OCI-LY7 (cell line): ENCODE measurements around the gene AWAT1. TPM values are rescaled to one million over a fixed set of nuclear protein-coding genes. Genes with fewer than 3 reads are reported as not detected.
"Not testable (repeated sequence)": the region's sequence is repeated elsewhere in the genome, so short reads cannot be mapped to it uniquely, and the experiment has no call there.

Experiments
- BruUV-seq: library from RNA; stranded (reverse); fragments of 400-500 nt; replicated peaks from 2 replicates; lab custom pipeline; 2021; lab: Mats Ljungman, UMichigan
- CTCF ChIA-PET: fragments of 300-600 bp; sonication (Branson Sonifier 250); formaldehyde crosslinking; loops from one replicate; lab custom pipeline; 2022; ENCODE audit warnings: antibody characterized with exemption; ENCODE audit not compliant: unreplicated experiment; lab: Charles Lee
- POLR2A ChIA-PET: fragments of 300-600 bp; sonication (Branson Sonifier 250); formaldehyde crosslinking; loops from one replicate; lab custom pipeline; 2022; ENCODE audit warnings: antibody characterized with exemption; lab: Charles Lee
- DNase-seq: peaks from one replicate; pipeline ENCODE4 v3.0.0-alpha.2; 2015; ENCODE audit warnings: low spot score
- H2AFZ ChIP-seq: fragments of 200-600 bp; sonication (generic), shearing (Covaris generic); 2 replicates; pipeline ENCODE4 v1.6.1; 2014; ENCODE audit warnings: mild to moderate bottlenecking, antibody characterized with exemption, low read length, moderate library complexity
- H3K27ac ChIP-seq: fragments of 200-600 bp; sonication (generic); 2 replicates; pipeline ENCODE4 v1.5.1; 2014; ENCODE audit warnings: mixed run types, low read depth, mild to moderate bottlenecking, moderate library complexity, low read length, inconsistent platforms; ENCODE audit not compliant: poor library complexity, severe bottlenecking
- H3K36me3 ChIP-seq: fragments of 200-600 bp; sonication (generic); 2 replicates; pipeline ENCODE4 v1.6.1; 2014; ENCODE audit warnings: mild to moderate bottlenecking, antibody characterized with exemption, low read length, moderate library complexity, mixed read lengths; ENCODE audit not compliant: insufficient read depth
- H3K4me1 ChIP-seq: fragments of 200-600 bp; sonication (generic); 2 replicates; pipeline ENCODE4 v1.5.1; 2014; ENCODE audit warnings: mild to moderate bottlenecking, low read length; ENCODE audit not compliant: insufficient read depth, poor library complexity, severe bottlenecking
- H3K4me2 ChIP-seq: fragments of 200-600 bp; sonication (generic); 2 replicates; pipeline ENCODE4 v1.6.1; 2014; ENCODE audit warnings: mild to moderate bottlenecking, low read length
- H3K4me3 ChIP-seq: fragments of 200-600 bp; sonication (generic); 2 replicates; pipeline ENCODE4 v1.5.1; 2014; ENCODE audit warnings: mild to moderate bottlenecking, low read depth, low read length; ENCODE audit not compliant: poor library complexity, severe bottlenecking
- H3K79me2 ChIP-seq: fragments of 200-600 bp; sonication (generic); 2 replicates; pipeline ENCODE4 v1.6.1; 2016; ENCODE audit warnings: low read depth, mild to moderate bottlenecking, low read length, moderate library complexity, mixed read lengths; ENCODE audit not compliant: insufficient read depth
- H3K9me2 ChIP-seq: fragments of 200-600 bp; sonication (generic); 2 replicates; pipeline ENCODE4 v1.6.1; 2016; ENCODE audit warnings: mild to moderate bottlenecking, low read length, mixed read lengths; ENCODE audit not compliant: insufficient read depth
- H3K9me3 ChIP-seq: fragments of 200-600 bp; sonication (generic); 2 replicates; pipeline ENCODE4 v1.6.1; 2014; ENCODE audit warnings: mild to moderate bottlenecking, mixed run types, low read length, mixed read lengths
- H4K20me1 ChIP-seq: fragments of 200-600 bp; sonication (generic); 2 replicates; pipeline ENCODE4 v1.6.1; 2014; ENCODE audit warnings: mild to moderate bottlenecking, antibody characterized with exemption, low read length, moderate library complexity, mixed read lengths; ENCODE audit not compliant: insufficient read depth
- CTCF ChIP-seq: fragments of 200-600 bp; sonication (generic); conservative IDR thresholded peaks from 2 replicates; pipeline ENCODE4 v1.5.1; 2014; ENCODE audit warnings: mild to moderate bottlenecking, antibody characterized with exemption, low read length, moderate library complexity, mixed read lengths
- EZH2phosphoT487 ChIP-seq: fragments of 200-600 bp; sonication (generic); IDR thresholded peaks from 2 replicates; pipeline ENCODE4 v1.6.1; 2018; ENCODE audit warnings: low read depth, borderline replicate concordance, mild to moderate bottlenecking, mixed run types, antibody characterized with exemption, low read length, moderate library complexity, mixed read lengths
- intact Hi-C: fragments of 100-400 bp; cut with micrococcal nuclease; formaldehyde crosslinking; loops from one replicate; pipeline ENCODE4 v1.10.0; 2022; ENCODE audit not compliant: unreplicated experiment
- total RNA-seq, 2 experiments: library from RNA; depleted of rRNA in 1 of 2; stranded (reverse); fragments of >200 nt in 1 of 2; shearing (Covaris generic) in 1 of 2; gene quantifications; 2 replicates each; pipeline ENCODE4 v1.2.3, GENCODE V29; 2014 to 2022

AWAT1 gene
- total RNA-seq, 2 experiments from 2014 or later = not detected

DNA sequence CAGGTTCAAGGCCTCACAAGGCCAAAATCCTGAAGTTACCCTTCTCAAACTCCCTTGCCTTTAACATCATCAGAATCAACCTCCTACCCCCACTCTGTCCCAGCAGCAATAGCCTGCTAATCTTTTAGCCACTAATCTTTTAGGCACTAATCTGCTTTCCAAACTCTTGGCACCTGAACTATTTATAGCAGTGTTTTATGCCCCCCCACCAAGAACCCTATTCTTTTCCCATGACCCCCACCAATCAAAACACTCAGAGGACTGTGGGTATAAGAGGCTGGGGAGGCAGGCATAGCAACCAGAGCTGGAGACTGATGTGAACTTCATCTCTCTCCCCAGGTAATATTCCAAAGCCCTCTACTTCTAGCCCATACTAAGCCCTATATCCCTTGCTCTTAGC, 33.6 kb downstream of the AWAT1 start, which contains the start of gene ARR3:
Gene ARR3 (plus strand): TSS at position 301 of the 400 bp plus-strand sequence. CDS start 1,052 bp downstream, outside the sequence.
- Histone ChIP-seq H3K9me2 (no peaks in the 10 kb centered on the region), H3K79me2 (no peaks in the 10 kb centered on the region), H3K9me3 (no peaks in the 10 kb centered on the region), H3K4me1 (no peaks in the 10 kb centered on the region), H3K27ac (no peak within 1 kb of the TSS), H3K36me3 (no peaks in the 10 kb centered on the region), H2AFZ (no peak within 1 kb of the TSS), H3K4me3 (no peak within 1 kb of the TSS), H4K20me1 (no peaks in the 10 kb centered on the region), H3K4me2 (no peak within 1 kb of the TSS)
- intact Hi-C loops = no loop called here
- no peak for TF ChIP-seq CTCF
- TF ChIP-seq EZH2phosphoT487 = no peak
- no peak for DNase-seq
- no TSS peak for BruUV-seq
- CTCF ChIA-PET = no interaction called here
- POLR2A ChIA-PET = no interaction called here

- BruUV-seq, H3K79me2 ChIP-seq, H4K20me1 ChIP-seq, H3K4me2 ChIP-seq, H3K9me2 ChIP-seq, H3K4me1 ChIP-seq, H2AFZ ChIP-seq, H3K27ac ChIP-seq, H3K9me3 ChIP-seq, intact Hi-C loops, H3K36me3 ChIP-seq, DNase-seq, CTCF ChIA-PET, H3K4me3 ChIP-seq: not testable (repeated sequence)
- POLR2A ChIA-PET = interaction anchor here (0.9 kb wide), 1 partner anchor 70 kb away, joined by 4 read pairs; no protein-coding TSS in a partner anchor
These were observed 39.6 kb downstream of the AWAT1 start for GRCh38 chrX:70274029-70274428.

DNA sequence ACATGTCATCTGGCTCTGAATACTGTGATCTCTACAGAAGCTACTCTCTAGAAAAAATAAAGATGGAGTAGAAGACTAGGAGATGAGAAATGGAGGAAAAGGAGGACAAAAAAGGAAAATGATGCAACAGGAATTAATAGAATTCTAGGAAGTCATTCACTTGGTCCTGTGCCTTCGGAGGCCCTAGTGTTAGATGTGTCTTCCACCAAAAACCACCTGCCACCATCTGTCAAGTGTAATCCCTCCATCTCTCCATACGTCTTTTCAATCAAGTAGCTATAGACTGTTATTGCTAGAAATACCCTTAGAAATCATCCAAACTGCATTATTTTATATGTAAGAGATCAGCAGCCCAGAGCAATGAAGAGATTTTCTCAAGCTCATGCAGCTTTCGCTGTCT, 44.6 kb downstream of the AWAT1 start:
- intact Hi-C loops = no loop called here
- no peak overlapping the region for H3K27ac ChIP-seq
- H3K36me3 ChIP-seq = no peaks in the 10 kb centered on the region
- no peaks in the 10 kb centered on the region for H3K9me3 ChIP-seq
- DNase-seq = no peak
- no TSS peak for BruUV-seq
- H3K4me1 ChIP-seq = no peaks in the 10 kb centered on the region
- ChIA-PET POLR2A (interaction anchor here (1.1 kb wide), 1 partner anchor 11 kb away, joined by 3 read pairs; the partner anchor contains the start of genes KIF4A and PDZD11), CTCF (no interaction called here)
- H3K4me2 ChIP-seq = no peak overlapping the region
- H2AFZ ChIP-seq = no peak overlapping the region
- no peak overlapping the region for H3K4me3 ChIP-seq
- H3K9me2 ChIP-seq = no peaks in the 10 kb centered on the region
- H3K79me2 ChIP-seq = no peaks in the 10 kb centered on the region
- H4K20me1 ChIP-seq = no peaks in the 10 kb centered on the region
- TF ChIP-seq EZH2phosphoT487 (no peak), CTCF (no peak)
